ENCODE results near the gene ARIH1. TPM values are rescaled to one million over a fixed set of nuclear protein-coding genes. Genes with fewer than 3 reads are reported as not detected.

Gene ARIH1
- total and polyA plus RNA-seq, 2 of the 4 experiments (the other 2 are of a cell fraction), result 24.0 to 41.2 TPM

DNA sequence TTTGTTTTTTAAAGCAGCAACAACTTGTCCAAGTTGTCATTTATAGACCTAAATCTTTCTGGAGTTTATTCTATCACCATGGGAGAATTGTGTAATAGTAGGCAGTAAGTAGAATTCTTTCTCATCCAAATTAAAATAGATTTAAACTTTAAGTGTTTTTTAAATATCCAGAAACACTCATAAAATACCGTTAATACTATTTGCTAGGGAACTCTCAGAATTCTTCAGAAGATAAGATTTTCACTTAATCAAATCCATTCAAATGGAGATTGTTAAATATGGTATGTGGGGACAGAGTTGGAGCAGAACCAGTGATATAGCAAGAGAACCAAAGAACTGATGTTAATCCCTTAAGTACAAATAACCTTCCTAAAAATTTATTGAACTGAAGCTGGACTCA, 71.0 kb downstream of the ARIH1 start:
- Histone ChIP-seq H4K8ac (ENCODE audit: low read depth in 2 of 2, low read length in 2 of 2) (no peak overlapping the region), H3K9ac (ENCODE audit: low read depth, low read length) (no peak overlapping the region), H3K27me3 (ENCODE audit: control insufficient read depth, insufficient read depth, low read length) (no peaks in the 10 kb centered on the region), H3K36me3 (ENCODE audit: control insufficient read depth, insufficient read depth, low read length) (peaks cover 10% of the 10 kb centered on the region), H3K4me2 (ENCODE audit: low read depth, low read length) (no peak overlapping the region), H2AK9ac (replicated peaks; ENCODE audit: low read depth, low read length, poor library complexity) (no peak overlapping the region), H4K5ac (ENCODE audit: low read depth, low read length) (no peak overlapping the region), H3K4me1 (ENCODE audit: control insufficient read depth, insufficient read depth, low read length) (no peaks in the 10 kb centered on the region; the same call in 1 of the 2 replicates), H2BK15ac (ENCODE audit: low read depth, low read length) (no peak overlapping the region), H3K4ac (ENCODE audit: low read depth, low read length) (no peak overlapping the region), H4K20me1 (ENCODE audit: insufficient read depth, low read length) (peaks cover 24% of the 10 kb centered on the region), H4K91ac (ENCODE audit: insufficient read depth, low read depth, low read length) (no peak overlapping the region), H3K14ac (replicated peaks; ENCODE audit: low read depth, low read length) (no peak overlapping the region), H2BK20ac (ENCODE audit: low read depth, low read length) (no peak overlapping the region), H3K56ac (ENCODE audit: extremely low read depth, insufficient read depth, low read length) (no peak overlapping the region), H3K79me1 (ENCODE audit: low read depth in 1 of 2, low read length in 2 of 2) (peaks cover 31 to 58% of the 10 kb centered on the region in 2 experiments), H2AK5ac (ENCODE audit: low read depth, low read length) (no peak overlapping the region), H3K18ac (ENCODE audit: low read depth, low read length) (no peak overlapping the region), H2BK5ac (ENCODE audit: low read depth, low read length, poor library complexity, severe bottlenecking) (no peak overlapping the region), H3K23ac (ENCODE audit: low read depth, low read length) (no peak overlapping the region), H2AFZ (replicated peaks; ENCODE audit: low read length, poor library complexity) (no peak overlapping the region), H2BK120ac (ENCODE audit: low read depth, low read length) (no peak overlapping the region), H3K9me3 (ENCODE audit: control insufficient read depth, insufficient read depth, low read length) (peaks cover 8% of the 10 kb centered on the region), H3K4me3 (ENCODE audit: insufficient read depth, low read depth, low read length) (no peak overlapping the region), H3K27ac (ENCODE audit: insufficient read depth, low read length) (no peak overlapping the region), H3K9me1 (ENCODE audit: insufficient read depth, low read length) (0 out of 2 replicates have a peak, but pooled peaks cover 7% of the 10 kb centered on the region)
- DNase-seq (no peak), ATAC-seq (ENCODE audit: low read depth) (no peak)
- dilution Hi-C loops (cut with HindIII; ENCODE audit: low sequenced_read_pairs, unreplicated experiment), result no loop called here
- TF ChIP-seq CEBPB (IDR thresholded peaks at IDR 0.05; ENCODE audit: low read depth, low read length), result peak; percentile 35; the same call in 1 of the 2 replicates
- TF ChIP-seq, protein P1, sequence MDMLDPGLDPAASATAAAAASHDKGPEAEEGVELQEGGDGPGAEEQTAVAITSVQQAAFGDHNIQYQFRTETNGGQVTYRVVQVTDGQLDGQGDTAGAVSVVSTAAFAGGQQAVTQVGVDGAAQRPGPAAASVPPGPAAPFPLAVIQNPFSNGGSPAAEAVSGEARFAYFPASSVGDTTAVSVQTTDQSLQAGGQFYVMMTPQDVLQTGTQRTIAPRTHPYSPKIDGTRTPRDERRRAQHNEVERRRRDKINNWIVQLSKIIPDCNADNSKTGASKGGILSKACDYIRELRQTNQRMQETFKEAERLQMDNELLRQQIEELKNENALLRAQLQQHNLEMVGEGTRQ (IDR thresholded peaks at IDR 0.05; ENCODE audit: low read depth, low read length), result no peak
- TF ChIP-seq, protein P2, sequence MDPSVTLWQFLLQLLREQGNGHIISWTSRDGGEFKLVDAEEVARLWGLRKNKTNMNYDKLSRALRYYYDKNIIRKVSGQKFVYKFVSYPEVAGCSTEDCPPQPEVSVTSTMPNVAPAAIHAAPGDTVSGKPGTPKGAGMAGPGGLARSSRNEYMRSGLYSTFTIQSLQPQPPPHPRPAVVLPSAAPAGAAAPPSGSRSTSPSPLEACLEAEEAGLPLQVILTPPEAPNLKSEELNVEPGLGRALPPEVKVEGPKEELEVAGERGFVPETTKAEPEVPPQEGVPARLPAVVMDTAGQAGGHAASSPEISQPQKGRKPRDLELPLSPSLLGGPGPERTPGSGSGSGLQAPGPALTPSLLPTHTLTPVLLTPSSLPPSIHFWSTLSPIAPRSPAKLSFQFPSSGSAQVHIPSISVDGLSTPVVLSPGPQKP (IDR thresholded peaks at IDR 0.05; ENCODE audit: borderline replicate concordance, low read depth, low read length), result no peak
- BruUV-seq (replicated peaks), result no TSS peak
- ChIA-PET CTCF (no interaction called here), POLR2A (ENCODE audit: unreplicated experiment) (no interaction called here)
- in situ Hi-C loops (cut with MboI; ENCODE audit: low sequenced_read_pairs), result no loop called here
- no CpG with 5 or more reads among the region's 1 CpG for WGBS, 2 experiments (ENCODE audit: extremely low coverage in 2 of 2, insufficient read length in 1 of 2)
- intact Hi-C loops (cut with micrococcal nuclease), result no loop called here

Data from IMR-90 (cell line).